Measurements from ENCODE around the gene CNNM1. TPM values are rescaled to one million over a fixed set of nuclear protein-coding genes. Genes with fewer than 3 reads are reported as not detected.

CNNM1 gene
- total and polyA plus RNA-seq, 2 donors from 2014 or later: 0.49 to 0.85 TPM

DNA sequence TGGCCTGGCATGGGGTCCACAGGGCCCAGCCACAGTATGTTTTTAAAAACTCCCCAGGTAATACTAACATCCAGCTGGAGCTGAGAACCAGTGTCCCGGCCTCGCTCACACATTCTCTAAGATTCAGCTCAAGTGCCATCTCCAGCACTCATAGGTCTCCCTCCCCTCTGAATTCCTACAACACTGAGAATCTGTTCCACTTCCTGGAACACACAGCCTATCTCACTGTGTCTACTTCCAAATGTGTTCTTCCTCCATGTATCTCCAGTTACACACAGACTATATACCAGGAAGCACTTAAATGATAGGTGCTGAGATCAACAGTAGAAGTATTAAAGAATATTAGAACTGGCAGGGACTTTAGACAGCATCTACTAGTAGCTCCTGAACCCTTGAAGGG, 90.5 kb downstream of the CNNM1 start:
- Histone ChIP-seq H3K27ac (ENCODE audit: low read depth in 2 of 2, low read length in 2 of 2) (no peak overlapping the region), H3K27me3 (ENCODE audit: control insufficient read depth, insufficient read depth, low read length) (no peaks in the 10 kb centered on the region), H3K9me3 (ENCODE audit: control insufficient read depth in 2 of 3, insufficient read depth in 1 of 3, low read length in 3 of 3) (no peaks in the 10 kb centered on the region), H3K9ac (ENCODE audit: low read length in 3 of 3) (no peak overlapping the region), H3K36me3 (ENCODE audit: control insufficient read depth in 2 of 3, insufficient read depth in 3 of 3, low read length in 3 of 3) (peaks cover 2 to 21% (median 17%) of the 10 kb centered on the region in 3 donors), H3K4me3 (ENCODE audit: low read length in 3 of 3) (no peak overlapping the region), H3K4me1 (ENCODE audit: control insufficient read depth in 2 of 3, insufficient read depth in 2 of 3, low read depth in 1 of 3, low read length in 3 of 3) (peaks cover 0 to 3% (median 0%) of the 10 kb centered on the region in 3 donors)
- no peak for DNase-seq
- TF ChIP-seq, protein P1, sequence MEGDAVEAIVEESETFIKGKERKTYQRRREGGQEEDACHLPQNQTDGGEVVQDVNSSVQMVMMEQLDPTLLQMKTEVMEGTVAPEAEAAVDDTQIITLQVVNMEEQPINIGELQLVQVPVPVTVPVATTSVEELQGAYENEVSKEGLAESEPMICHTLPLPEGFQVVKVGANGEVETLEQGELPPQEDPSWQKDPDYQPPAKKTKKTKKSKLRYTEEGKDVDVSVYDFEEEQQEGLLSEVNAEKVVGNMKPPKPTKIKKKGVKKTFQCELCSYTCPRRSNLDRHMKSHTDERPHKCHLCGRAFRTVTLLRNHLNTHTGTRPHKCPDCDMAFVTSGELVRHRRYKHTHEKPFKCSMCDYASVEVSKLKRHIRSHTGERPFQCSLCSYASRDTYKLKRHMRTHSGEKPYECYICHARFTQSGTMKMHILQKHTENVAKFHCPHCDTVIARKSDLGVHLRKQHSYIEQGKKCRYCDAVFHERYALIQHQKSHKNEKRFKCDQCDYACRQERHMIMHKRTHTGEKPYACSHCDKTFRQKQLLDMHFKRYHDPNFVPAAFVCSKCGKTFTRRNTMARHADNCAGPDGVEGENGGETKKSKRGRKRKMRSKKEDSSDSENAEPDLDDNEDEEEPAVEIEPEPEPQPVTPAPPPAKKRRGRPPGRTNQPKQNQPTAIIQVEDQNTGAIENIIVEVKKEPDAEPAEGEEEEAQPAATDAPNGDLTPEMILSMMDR (IDR thresholded peaks at IDR 0.05; ENCODE audit: borderline replicate concordance, extremely low read depth, insufficient read depth): no peak
- intact Hi-C loops (cut with DNase I): loop anchor here (10.0 kb wide), 1 partner anchor 195 kb away; no protein-coding TSS in a partner anchor
- FAIRE-seq: no peak

GRCh38 chr10:99421233-99421739, 92.1 kb downstream of the CNNM1 start:
- no peak for DNase-seq
- FAIRE-seq: no peak
- no peaks in the 10 kb centered on the region for H3K9me3 ChIP-seq (ENCODE audit: control insufficient read depth in 2 of 3, insufficient read depth in 1 of 3, low read length in 3 of 3)
- H3K4me3 ChIP-seq (ENCODE audit: low read length in 3 of 3): no peak overlapping the region
- H3K4me1 ChIP-seq (ENCODE audit: control insufficient read depth in 2 of 3, insufficient read depth in 2 of 3, low read depth in 1 of 3, low read length in 3 of 3): peaks cover 0 to 18% (median 8%) of the 10 kb centered on the region in 3 donors
- TF ChIP-seq, protein P1 (IDR thresholded peaks at IDR 0.05; ENCODE audit: borderline replicate concordance, extremely low read depth, insufficient read depth): no peak
- H3K9ac ChIP-seq (ENCODE audit: low read length in 3 of 3): no peak overlapping the region
- intact Hi-C loops (cut with DNase I): loop anchor here (10.0 kb wide), 1 partner anchor 194 kb away; no protein-coding TSS in a partner anchor
- H3K27ac ChIP-seq (ENCODE audit: low read depth in 2 of 2, low read length in 2 of 2): no peak overlapping the region
- no peaks in the 10 kb centered on the region for H3K27me3 ChIP-seq (ENCODE audit: control insufficient read depth, insufficient read depth, low read length)
- H3K36me3 ChIP-seq (ENCODE audit: control insufficient read depth in 2 of 3, insufficient read depth in 3 of 3, low read length in 3 of 3): peaks cover 5 to 31% (median 24%) of the 10 kb centered on the region in 3 donors

DNA sequence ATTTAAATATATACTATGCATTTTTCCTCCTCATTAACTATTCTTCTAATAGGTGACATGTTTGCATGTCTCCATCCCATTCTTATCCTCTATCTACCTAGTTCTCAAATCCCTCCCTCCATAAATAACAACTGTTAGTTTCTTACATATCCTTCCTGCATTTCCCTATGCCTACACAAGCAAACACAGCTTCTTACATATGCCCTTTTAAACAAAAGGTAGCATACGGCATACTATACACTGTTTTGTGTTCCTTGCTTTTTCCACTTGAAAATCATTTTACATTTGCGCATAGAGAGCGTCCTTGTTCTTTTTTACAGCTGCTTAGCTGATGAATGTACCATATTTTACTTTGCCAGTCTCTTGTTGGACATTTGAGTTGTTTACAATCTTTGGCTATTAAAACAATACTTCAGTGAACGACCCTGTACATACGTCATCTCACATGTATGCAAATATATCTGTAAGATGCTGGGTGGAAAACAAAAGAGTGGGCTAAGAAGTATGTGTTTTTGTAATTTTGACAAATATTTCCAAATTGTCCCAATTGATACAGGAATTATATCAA, 93.5 kb downstream of the CNNM1 start:
- Histone ChIP-seq H3K36me3 (ENCODE audit: control insufficient read depth in 2 of 3, insufficient read depth in 3 of 3, low read length in 3 of 3) (peaks cover 5 to 31% (median 24%) of the 10 kb centered on the region in 3 donors), H3K27me3 (ENCODE audit: control insufficient read depth, insufficient read depth, low read length) (no peaks in the 10 kb centered on the region), H3K27ac (ENCODE audit: low read depth in 2 of 2, low read length in 2 of 2) (no peak overlapping the region), H3K4me3 (ENCODE audit: low read length in 3 of 3) (no peak overlapping the region), H3K9me3 (ENCODE audit: control insufficient read depth in 2 of 3, insufficient read depth in 1 of 3, low read length in 3 of 3) (no peaks in the 10 kb centered on the region), H3K9ac (ENCODE audit: low read length in 3 of 3) (no peak overlapping the region), H3K4me1 (ENCODE audit: control insufficient read depth in 2 of 3, insufficient read depth in 2 of 3, low read depth in 1 of 3, low read length in 3 of 3) (peaks cover 0 to 21% (median 8%) of the 10 kb centered on the region in 3 donors)
- intact Hi-C loops (cut with DNase I): loop anchor here (10.0 kb wide), 1 partner anchor 192 kb away; no protein-coding TSS in a partner anchor
- no peak for DNase-seq
- TF ChIP-seq, protein P1 (IDR thresholded peaks at IDR 0.05; ENCODE audit: borderline replicate concordance, extremely low read depth, insufficient read depth): no peak
- FAIRE-seq: no peak

Data from kidney (tissue), 14 donors.